IPS-18c (cell line): Measurements from ENCODE around the gene MYRIP.
"Not testable (repeated sequence)": the region's sequence is repeated elsewhere in the genome, so short reads cannot be mapped to it uniquely, and the experiment has no call there.

ENCODE experiments used
- H3K4me3 ChIP-seq: 2 replicates; pipeline ENCODE4 v1.7.0; 2013; ENCODE audit warnings: low read depth, mild to moderate bottlenecking, low read length, moderate library complexity; ENCODE audit not compliant: insufficient read depth
- H3K9me3 ChIP-seq: one replicate; pipeline ENCODE4 v1.6.1; 2013; ENCODE audit warnings: mild to moderate bottlenecking, low read length, moderate library complexity; ENCODE audit not compliant: control insufficient read depth, insufficient read depth

MYRIP gene

GRCh38 chr3:40108643-40109042 is 299.2 kb downstream of the MYRIP start:
- Histone ChIP-seq H3K4me3 (no peak overlapping the region), H3K9me3 (no peaks in the 10 kb centered on the region)

DNA sequence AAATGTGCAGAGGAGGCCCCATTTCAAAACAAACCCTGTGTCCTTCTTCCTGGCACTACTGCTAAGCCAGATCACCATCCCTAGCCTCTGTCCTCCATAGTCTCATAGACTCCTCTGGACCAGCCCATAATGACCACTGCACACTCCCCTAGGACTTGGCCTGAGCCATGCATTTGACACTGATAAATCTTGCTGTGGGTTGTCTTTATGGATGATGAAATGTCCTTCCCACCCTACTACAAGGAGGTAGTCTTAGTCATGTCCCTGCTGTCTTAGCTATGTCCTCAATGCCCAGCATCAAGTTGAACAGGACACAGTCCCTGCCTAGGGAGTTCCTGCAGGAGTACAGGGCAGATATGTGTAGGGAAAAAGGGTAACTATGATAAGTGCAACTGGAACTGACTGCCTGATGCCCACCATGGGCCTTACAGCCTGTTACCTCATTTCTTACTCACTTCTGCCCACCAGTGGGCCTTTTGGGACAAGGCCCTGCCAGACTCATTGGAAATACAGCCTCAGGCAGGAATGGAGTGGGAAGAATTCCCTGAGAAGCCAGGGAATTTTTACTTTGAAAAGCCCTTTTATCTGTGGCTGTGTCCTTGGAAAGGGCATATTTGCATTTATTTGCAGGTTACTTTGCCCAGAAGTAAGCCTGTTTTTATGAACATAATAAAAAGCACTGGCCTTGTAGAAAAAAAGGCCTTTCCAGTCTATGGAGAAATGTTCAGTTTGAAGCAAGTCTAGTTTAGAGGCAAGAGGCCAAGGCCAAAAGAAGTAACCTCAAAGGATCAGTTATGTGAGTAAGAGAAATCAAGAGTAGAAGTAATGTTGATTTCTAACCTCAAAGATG is 300.5 kb downstream of the MYRIP start:
- Histone ChIP-seq H3K9me3 (no peaks in the 10 kb centered on the region), H3K4me3 (no peak overlapping the region)

DNA sequence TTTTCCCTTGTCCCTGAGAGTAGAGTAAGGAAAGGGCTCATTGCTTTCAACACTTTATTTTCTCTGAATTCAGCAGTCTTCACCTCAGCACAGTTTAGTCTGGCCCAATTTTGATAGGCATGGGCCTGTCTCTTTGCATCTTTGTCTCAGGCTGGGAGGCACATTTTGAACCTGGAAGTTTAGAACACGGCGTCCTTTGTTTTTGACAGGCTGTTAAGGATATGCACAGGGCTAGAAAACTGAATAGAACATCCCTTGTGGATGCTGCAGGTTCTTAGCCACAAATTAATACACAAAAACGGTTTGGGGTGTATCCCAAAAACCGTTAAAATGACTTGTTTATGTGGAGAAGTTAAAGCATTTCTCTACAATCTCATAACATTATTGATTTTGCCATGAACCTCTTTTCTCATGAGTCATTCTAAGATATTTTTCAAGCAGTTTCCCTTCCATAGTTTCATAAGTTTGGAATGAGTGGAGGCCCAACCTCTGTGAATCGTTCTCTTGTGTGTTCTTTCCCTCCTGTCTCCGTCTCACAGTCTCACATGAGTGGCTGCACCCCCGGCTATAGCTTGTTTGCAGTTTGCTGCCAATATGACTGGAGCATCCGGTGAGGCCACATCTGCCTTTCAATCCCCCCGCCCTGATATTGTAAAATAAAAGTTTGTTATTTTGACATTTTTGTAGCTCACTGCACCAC is 307.2 kb downstream of the MYRIP start:
- H3K4me3 ChIP-seq = no peak overlapping the region
- no peaks in the 10 kb centered on the region for H3K9me3 ChIP-seq

- H3K4me3 ChIP-seq = no peak overlapping the region
- no peaks in the 10 kb centered on the region for H3K9me3 ChIP-seq
Observed at GRCh38 chr3:40118091-40118490, 308.7 kb downstream of the MYRIP start.

DNA sequence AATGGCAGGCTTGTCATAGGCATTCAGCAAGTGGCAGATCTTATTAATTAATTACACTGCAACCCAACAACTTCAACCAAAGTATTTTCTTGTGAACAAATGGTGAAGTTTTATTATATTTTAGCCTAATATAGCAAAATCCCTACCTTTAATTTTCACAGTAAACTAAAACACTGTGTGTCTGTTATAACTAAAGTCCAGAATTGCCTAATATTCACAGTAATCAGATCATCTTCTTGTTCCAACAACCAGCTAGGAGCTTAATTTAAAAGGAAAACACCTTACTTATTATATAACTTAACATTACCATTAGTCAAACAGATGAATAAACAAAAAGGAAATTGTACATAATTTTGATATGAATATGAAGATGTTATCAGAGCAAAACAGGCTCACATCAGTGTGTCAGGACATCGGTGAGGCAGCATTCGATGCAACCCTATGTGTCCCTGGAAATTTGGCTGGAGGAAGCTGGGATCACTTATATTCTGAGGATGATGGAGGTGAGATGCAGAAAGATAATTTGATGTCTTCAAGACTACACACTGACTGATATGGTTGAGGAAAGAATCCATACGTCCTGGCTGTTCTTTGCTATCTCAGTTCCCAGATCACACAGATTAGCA is 310.8 kb downstream of the MYRIP start:
- Histone ChIP-seq H3K4me3 (no peak overlapping the region), H3K9me3 (no peaks in the 10 kb centered on the region)

GRCh38 chr3:40120806-40121205 is 311.4 kb downstream of the MYRIP start:
- Histone ChIP-seq H3K4me3 (no peak overlapping the region), H3K9me3 (no peaks in the 10 kb centered on the region)

DNA sequence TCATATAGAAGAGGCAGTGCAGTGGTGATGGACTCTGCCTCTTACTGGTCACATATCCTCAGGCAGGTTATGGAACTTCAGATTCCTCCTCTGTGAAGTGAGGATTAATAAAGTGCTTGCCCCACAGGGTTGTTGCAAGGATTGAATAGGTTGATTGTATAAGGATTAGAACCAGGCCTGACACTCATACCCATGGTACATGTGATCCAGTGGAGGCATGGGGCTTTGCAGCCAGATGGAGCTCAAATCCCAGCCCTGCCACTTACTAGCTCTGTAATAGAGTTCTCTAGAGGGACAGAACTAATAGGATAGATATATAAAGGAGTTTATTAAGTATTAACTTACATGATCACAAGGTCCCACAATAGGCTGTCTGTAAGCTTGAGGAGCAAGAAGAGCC is 315.5 kb downstream of the MYRIP start:
- Histone ChIP-seq H3K4me3 (no peak overlapping the region), H3K9me3 (peaks cover 2% of the 10 kb centered on the region)

DNA sequence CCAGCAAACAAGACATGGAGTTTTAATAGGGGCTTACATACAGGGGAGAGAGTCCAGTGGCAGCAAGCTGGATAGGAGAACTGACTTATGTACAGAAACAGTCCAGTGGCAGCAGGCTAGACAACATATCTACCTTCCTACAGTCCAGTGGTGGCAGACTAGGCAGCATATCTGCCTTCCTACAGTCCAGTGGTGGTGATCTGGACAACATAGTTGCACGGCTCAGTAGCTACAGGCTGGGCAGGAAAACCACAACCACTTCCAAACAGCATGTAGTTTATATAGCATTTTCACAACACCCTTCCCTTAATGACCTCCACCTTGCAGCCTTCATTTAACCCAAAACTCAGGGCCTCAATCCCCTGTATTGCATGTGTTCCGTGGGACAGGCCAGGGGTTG is 318.8 kb downstream of the MYRIP start:
- no peak overlapping the region for H3K4me3 ChIP-seq
- H3K9me3 ChIP-seq = peaks cover 2% of the 10 kb centered on the region

- peaks cover 9% of the 10 kb centered on the region for H3K9me3 ChIP-seq
- no peak overlapping the region for H3K4me3 ChIP-seq
Observed at GRCh38 chr3:40129510-40129909, 320.1 kb downstream of the MYRIP start.

GRCh38 chr3:40129981-40130380 is 320.6 kb downstream of the MYRIP start:
- H3K9me3 ChIP-seq = peaks cover 9% of the 10 kb centered on the region
- H3K4me3 ChIP-seq = no peak overlapping the region

- Histone ChIP-seq H3K4me3 (no peak overlapping the region), H3K9me3 (peaks cover 9% of the 10 kb centered on the region)
Observed at GRCh38 chr3:40130721-40131120, 321.3 kb downstream of the MYRIP start.

DNA sequence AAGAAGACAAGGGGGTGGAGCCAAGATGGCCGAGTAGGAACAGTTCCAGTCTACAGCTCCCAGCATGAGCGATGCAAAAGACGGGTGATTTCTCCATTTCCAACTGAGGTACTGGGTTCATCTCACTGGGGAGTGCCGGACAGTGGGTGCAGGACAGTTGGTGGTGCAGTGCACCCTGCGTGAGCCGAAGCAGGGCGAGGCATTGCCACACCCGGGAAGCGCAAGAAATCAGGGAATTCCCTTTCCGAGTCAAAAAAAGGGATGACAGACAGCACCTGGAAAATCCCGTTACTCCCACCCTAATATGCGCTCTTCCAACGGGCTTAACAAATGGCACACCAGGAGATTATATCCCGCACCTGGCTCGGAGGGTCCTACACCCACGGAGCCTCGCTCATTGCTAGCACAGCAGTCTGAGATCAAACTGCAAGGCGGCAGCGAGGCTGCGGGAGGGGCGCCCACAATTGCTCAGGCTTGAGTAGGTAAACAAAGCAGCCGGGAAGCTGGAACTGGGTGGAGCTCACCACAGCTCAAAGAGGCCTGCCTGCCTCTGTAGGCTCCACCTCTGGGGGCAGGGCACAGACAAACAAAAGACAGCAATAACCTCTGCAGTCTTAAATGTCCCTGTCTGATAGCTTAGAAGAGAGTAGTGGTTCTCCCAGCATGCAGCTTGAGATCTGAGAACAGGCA is 324.6 kb downstream of the MYRIP start:
- not testable (repeated sequence) for H3K9me3 ChIP-seq, H3K4me3 ChIP-seq

GRCh38 chr3:40137591-40138295 is 328.3 kb downstream of the MYRIP start:
- H3K9me3 ChIP-seq = peaks cover 7% of the 10 kb centered on the region
- H3K4me3 ChIP-seq = no peak overlapping the region

DNA sequence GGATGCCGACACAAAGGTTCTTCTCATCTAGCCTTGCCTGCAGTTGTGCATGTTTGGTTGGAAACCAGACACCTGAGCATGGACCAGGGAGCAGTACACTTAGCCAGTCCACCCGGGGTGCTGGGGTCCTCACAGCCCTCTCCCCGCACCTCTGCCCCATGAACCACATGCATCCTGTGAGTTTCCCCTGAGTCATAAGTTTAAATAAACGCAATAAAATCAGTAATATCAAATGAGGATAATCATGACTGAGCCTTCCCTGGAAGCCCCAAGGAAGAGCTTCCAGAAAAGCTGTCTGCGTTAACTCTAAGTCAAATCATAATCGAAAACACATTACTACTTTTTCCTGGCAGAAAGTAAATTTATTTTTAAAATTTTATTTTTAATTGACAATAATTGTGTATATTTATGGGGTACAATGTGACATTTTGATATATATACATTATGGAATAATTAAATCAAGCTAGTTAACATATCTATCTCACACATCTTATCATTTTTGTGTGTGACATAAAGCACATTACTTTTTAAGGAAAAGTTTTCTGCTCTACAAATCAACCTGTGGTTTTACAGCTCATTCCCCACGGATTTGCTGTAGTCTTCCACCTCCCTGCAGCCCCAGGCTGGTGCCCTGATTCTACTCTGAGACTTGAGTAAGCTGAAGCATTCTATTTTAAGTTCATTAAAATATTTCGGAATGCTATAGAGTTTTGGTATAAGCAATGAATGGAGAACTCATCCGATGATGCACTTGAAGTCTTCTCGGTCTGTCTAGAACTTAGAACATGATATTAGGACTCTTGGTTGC is 334.1 kb downstream of the MYRIP start:
- no peak overlapping the region for H3K4me3 ChIP-seq
- H3K9me3 ChIP-seq = no peaks in the 10 kb centered on the region

DNA sequence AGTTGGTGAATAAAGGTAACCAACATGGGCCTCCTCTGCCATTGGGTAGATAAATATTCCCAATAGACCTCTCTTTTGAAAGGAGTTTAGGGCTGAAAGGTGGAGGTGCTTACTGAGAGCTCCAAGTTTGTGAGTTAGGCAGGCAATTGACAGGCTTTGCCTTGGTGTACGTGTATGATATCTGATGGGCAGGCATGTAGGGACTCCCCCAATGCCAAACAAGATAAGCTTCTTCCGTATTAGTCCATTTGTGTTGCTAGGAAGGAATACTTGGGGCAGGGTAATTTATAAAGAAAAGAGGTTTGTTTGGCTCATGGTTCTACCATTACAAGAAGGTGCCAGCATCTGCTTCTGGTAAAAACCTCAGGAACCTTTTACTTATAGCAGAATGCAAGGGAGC is 339.4 kb downstream of the MYRIP start:
- Histone ChIP-seq H3K4me3 (no peak overlapping the region), H3K9me3 (no peaks in the 10 kb centered on the region)

DNA sequence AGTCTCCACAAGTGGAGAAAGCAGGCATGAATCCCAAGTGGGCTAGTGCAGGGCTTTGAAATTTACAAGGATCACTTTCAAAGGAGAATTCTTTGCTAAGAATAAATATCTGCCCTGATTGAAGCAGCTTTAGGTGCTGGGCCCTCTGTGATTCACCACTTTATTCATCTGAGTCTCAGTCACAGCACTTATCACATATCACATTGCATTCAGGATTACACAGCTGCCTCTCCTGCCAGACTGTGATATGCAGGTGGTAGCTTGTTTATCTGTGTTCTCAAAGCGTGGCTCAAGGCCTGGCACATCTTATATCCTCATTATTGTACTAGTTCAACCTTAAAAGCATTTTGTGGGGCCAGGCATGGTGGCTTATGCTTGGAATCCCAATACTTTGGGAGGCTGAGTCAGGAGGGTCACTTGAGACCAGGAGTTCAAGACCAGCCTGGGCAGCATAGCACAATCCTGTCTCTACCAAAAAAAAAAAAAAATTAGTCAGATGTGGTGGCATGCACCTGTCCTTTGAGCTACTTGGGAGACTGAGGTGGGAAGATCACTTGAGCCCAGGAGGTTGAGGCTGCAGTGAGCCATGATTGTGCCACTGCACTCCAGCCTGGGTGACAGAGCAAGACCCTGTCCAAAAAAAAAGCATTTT is 343.2 kb downstream of the MYRIP start:
- no peaks in the 10 kb centered on the region for H3K9me3 ChIP-seq
- no peak overlapping the region for H3K4me3 ChIP-seq
